H9 (cell line): Measurements from ENCODE around the gene NT5DC3. TPM values are rescaled to one million over a fixed set of nuclear protein-coding genes. Genes with fewer than 3 reads are reported as not detected.

Experiments
- DNase-seq: peaks from one replicate; pipeline ENCODE4 v3.0.0-alpha.2; 2017
- H2AFZ ChIP-seq: one replicate; pipeline ENCODE4 v1.6.1; 2013; ENCODE audit warnings: mild to moderate bottlenecking, low read length, control low read depth, moderate library complexity
- H2AK5ac ChIP-seq: 2 replicates; pipeline ENCODE4 v1.6.1; 2013; ENCODE audit warnings: low read length, control low read depth, mixed read lengths; ENCODE audit not compliant: insufficient read length
- H2BK120ac ChIP-seq: one replicate; pipeline ENCODE4 v1.6.1; 2013; ENCODE audit warnings: low read depth, mild to moderate bottlenecking, low read length, control low read depth, inconsistent platforms; ENCODE audit not compliant: poor library complexity, severe bottlenecking
- H2BK12ac ChIP-seq: 2 replicates; pipeline ENCODE4 v1.6.1; 2013; ENCODE audit warnings: low read length, control low read depth, mixed read lengths, low read depth; ENCODE audit not compliant: insufficient read length
- H2BK15ac ChIP-seq: 2 replicates; pipeline ENCODE4 v1.6.1; 2013; ENCODE audit warnings: low read depth, low read length, control low read depth
- H2BK20ac ChIP-seq: one replicate; pipeline ENCODE4 v1.6.1; 2013; ENCODE audit warnings: low read depth, mild to moderate bottlenecking, low read length, control low read depth, inconsistent platforms; ENCODE audit not compliant: poor library complexity, severe bottlenecking
- H2BK5ac ChIP-seq: 2 replicates; pipeline ENCODE4 v1.6.1; 2013; ENCODE audit warnings: low read length, control low read depth, mixed read lengths; ENCODE audit not compliant: insufficient read length
- H3K14ac ChIP-seq: 2 replicates; pipeline ENCODE4 v1.6.1; 2013; ENCODE audit warnings: low read length, control low read depth; ENCODE audit not compliant: insufficient read depth
- H3K18ac ChIP-seq: 2 replicates; pipeline ENCODE4 v1.6.1; 2013; ENCODE audit warnings: low read depth, mild to moderate bottlenecking, mixed read lengths, low read length, control low read depth; ENCODE audit not compliant: insufficient read length
- H3K23ac ChIP-seq: 2 replicates; pipeline ENCODE4 v1.6.1; 2013; ENCODE audit warnings: low read length, control low read depth, mixed read lengths, low read depth; ENCODE audit not compliant: insufficient read length
- H3K23me2 ChIP-seq: 2 replicates; pipeline ENCODE4 v1.6.1; 2013; ENCODE audit warnings: low read depth, mild to moderate bottlenecking, mixed read lengths, low read length, control low read depth; ENCODE audit not compliant: insufficient read length, poor library complexity, severe bottlenecking
- H3K27ac ChIP-seq: 2 replicates; pipeline ENCODE4 v1.5.1; 2013; ENCODE audit warnings: low read length, control low read depth, mixed read lengths, low read depth; ENCODE audit not compliant: insufficient read length
- H3K27me3 ChIP-seq: 2 replicates; pipeline ENCODE4 v1.6.1; 2013; ENCODE audit warnings: low read length, control low read depth, inconsistent platforms; ENCODE audit not compliant: insufficient read depth
- H3K4ac ChIP-seq: 2 replicates; pipeline ENCODE4 v1.6.1; 2013; ENCODE audit warnings: low read depth, mild to moderate bottlenecking, control low read depth, inconsistent platforms, low read length, moderate library complexity
- H3K4me1 ChIP-seq: 2 replicates; pipeline ENCODE4 v1.6.1; 2013; ENCODE audit warnings: low read length, control low read depth, inconsistent platforms; ENCODE audit not compliant: insufficient read depth
- H3K4me2 ChIP-seq: 2 replicates; pipeline ENCODE4 v1.6.1; 2013; ENCODE audit warnings: low read length, control low read depth, mixed read lengths; ENCODE audit not compliant: insufficient read length, insufficient read depth
- H3K56ac ChIP-seq: 2 replicates; pipeline ENCODE4 v1.6.1; 2013; ENCODE audit warnings: low read depth, mild to moderate bottlenecking, mixed read lengths, low read length, control low read depth; ENCODE audit not compliant: insufficient read length
- H3K79me1 ChIP-seq: 2 replicates; pipeline ENCODE4 v1.6.1; 2013; ENCODE audit warnings: low read depth, mild to moderate bottlenecking, moderate library complexity, low read length, control low read depth, inconsistent platforms; ENCODE audit not compliant: insufficient read depth, poor library complexity, severe bottlenecking
- H3K79me2 ChIP-seq: 2 replicates; pipeline ENCODE4 v1.6.1; 2013; ENCODE audit warnings: low read length, control low read depth, inconsistent platforms; ENCODE audit not compliant: insufficient read depth
- H3K9ac ChIP-seq: 2 replicates; pipeline ENCODE4 v1.6.1; 2013; ENCODE audit warnings: low read length, control low read depth, mixed read lengths; ENCODE audit not compliant: insufficient read length; ENCODE audit errors: extremely low read depth
- H3K9me3 ChIP-seq: one replicate; pipeline ENCODE4 v1.6.1; 2013; ENCODE audit warnings: low read depth, low read length, inconsistent platforms; ENCODE audit not compliant: control insufficient read depth
- H3T11ph ChIP-seq: one replicate; pipeline ENCODE4 v1.6.1; 2013; ENCODE audit warnings: mild to moderate bottlenecking, low read length, control low read depth, inconsistent platforms
- H4K20me1 ChIP-seq: one replicate; pipeline ENCODE4 v1.6.1; 2013; ENCODE audit not compliant: control insufficient read depth, insufficient read length, insufficient read depth
- H4K5ac ChIP-seq: 2 replicates; pipeline ENCODE4 v1.6.1; 2013; ENCODE audit warnings: low read depth, mild to moderate bottlenecking, mixed read lengths, low read length, control low read depth; ENCODE audit not compliant: insufficient read length
- H4K8ac ChIP-seq: replicated peaks from 2 replicates; pipeline ENCODE4 v1.6.1; 2013; ENCODE audit warnings: low read length, control low read depth, mixed read lengths, low read depth; ENCODE audit not compliant: insufficient read length
- H4K91ac ChIP-seq: 2 replicates; pipeline ENCODE4 v1.6.1; 2013; ENCODE audit warnings: low read depth, mild to moderate bottlenecking, moderate library complexity, mixed read lengths, low read length, control low read depth; ENCODE audit not compliant: insufficient read length
- H3K27ac Mint-ChIP-seq, 3 experiments: 2 replicates in 2 of 3; 3 replicates in 1 of 3; pipeline ENCODE4 v1.8.0; 2020 to 2021; ENCODE audit warnings: mixed read lengths in 3 of 3, mild to moderate bottlenecking in 1 of 3, moderate library complexity in 1 of 3
- H3K27me3 Mint-ChIP-seq: 2 replicates; pipeline ENCODE4 v1.8.0; 2021; ENCODE audit warnings: low read depth, mild to moderate bottlenecking, moderate library complexity, mixed read lengths
- H3K36me3 Mint-ChIP-seq, 3 experiments: 2 replicates in 2 of 3; 3 replicates in 1 of 3; pipeline ENCODE4 v1.8.0; 2020 to 2021; ENCODE audit warnings: low read depth in 3 of 3, mixed read lengths in 3 of 3; ENCODE audit not compliant: insufficient read depth in 1 of 3
- H3K4me1 Mint-ChIP-seq, 2 experiments: 2 replicates each; pipeline ENCODE4 v1.8.0; 2020; ENCODE audit warnings: mixed read lengths in 2 of 2
- H3K4me3 Mint-ChIP-seq, 2 experiments: 2 replicates in 1 of 2; 3 replicates in 1 of 2; pipeline ENCODE4 v1.8.0; 2020 to 2021; ENCODE audit warnings: mild to moderate bottlenecking in 2 of 2, mixed read lengths in 2 of 2, moderate library complexity in 1 of 2
- H3K9me3 Mint-ChIP-seq, 2 experiments: 2 replicates in 1 of 2; 3 replicates in 1 of 2; pipeline ENCODE4 v1.8.0; 2020; ENCODE audit warnings: mild to moderate bottlenecking in 2 of 2, mixed read lengths in 2 of 2, moderate library complexity in 1 of 2
- WGBS: extraction: QIAGEN DNeasy Blood & Tissue Kit; methylation state at CpG from one replicate; pipeline ENCODE4 v1.1.7; 2013; ENCODE audit warnings: missing lambda C conversion rate, low lambda C conversion rate, mixed read lengths; ENCODE audit not compliant: insufficient read length; ENCODE audit errors: extremely low coverage; 5-methylcytosine and 5-hydroxymethylcytosine counted together
- total RNA-seq: library from RNA; stranded (reverse); gene quantifications from 2 replicates; pipeline ENCODE4 v1.2.1, GENCODE V29; 2021
- TF ChIP-seq, protein P1 (sequence below): fragments of 200-600 bp; sonication (generic); conservative IDR thresholded peaks from 3 replicates; pipeline ENCODE4 v1.8.0; 2021; ENCODE audit warnings: antibody characterized with exemption, mild to moderate bottlenecking

NT5DC3 gene
- total RNA-seq, 1 experiment from 2014 or later, result 13.6 TPM

DNA sequence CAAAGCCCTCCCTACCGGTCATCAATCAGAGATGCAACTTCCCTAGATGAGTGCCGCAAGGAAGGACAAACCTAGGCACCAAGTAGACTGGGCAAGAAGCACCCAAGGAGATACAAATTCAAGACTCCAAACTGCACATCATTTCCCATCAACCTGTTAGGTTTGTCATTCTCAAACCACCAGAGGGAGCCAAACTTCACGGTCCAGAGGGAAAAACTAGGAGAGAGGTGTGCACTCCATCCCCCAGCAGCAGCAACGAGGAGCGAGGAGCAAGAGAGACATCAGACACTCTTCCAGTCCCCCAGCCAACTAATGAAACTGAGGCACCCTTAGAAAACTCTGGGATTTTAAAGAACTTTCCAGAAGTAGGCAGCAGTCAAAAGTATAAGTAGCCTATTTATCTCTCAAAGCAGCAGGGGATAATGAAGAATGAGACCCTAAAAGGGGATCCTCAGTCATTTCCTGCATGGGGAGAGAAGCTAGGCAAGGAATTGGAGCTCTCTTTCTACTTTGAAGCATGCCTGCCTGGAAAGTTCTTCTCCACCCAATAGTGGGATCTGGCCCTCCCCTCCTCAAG is 37.0 kb upstream of the NT5DC3 start:
- H3K79me2 ChIP-seq, result no peaks in the 10 kb centered on the region
- no peak overlapping the region for H3K4ac ChIP-seq
- no peak overlapping the region for H4K91ac ChIP-seq
- H3K56ac ChIP-seq, result no peak overlapping the region
- H3K18ac ChIP-seq, result no peak overlapping the region
- H3K23me2 ChIP-seq, result no peaks in the 10 kb centered on the region
- Mint-ChIP-seq H3K27ac (no peak overlapping the region), H3K4me1 (peaks cover 10 to 11% of the 10 kb centered on the region in 2 experiments), H3K27me3 (no peaks in the 10 kb centered on the region; the same call in none of the 2 replicates), H3K4me3 (peak overlapping the region in 1 of 2 experiments; percentile 24; a peak in 1 of 5 replicates), H3K9me3 (no peaks in the 10 kb centered on the region), H3K36me3 (no peaks in the 10 kb centered on the region)
- H2AK5ac ChIP-seq, result no peak overlapping the region
- H2BK15ac ChIP-seq, result no peak overlapping the region
- H2BK12ac ChIP-seq, result no peak overlapping the region
- no peak overlapping the region for H3K27ac ChIP-seq
- no peak overlapping the region for H2BK20ac ChIP-seq
- peak overlapping the region; percentile 71 for H2AFZ ChIP-seq
- H4K8ac ChIP-seq, result no peak overlapping the region
- no peak overlapping the region for H3K9ac ChIP-seq
- no peak overlapping the region for H2BK120ac ChIP-seq
- WGBS, result no CpG with 5 or more reads among the region's 5 CpGs
- no peaks in the 10 kb centered on the region; the same call in 1 of the 2 replicates for H3K4me1 ChIP-seq
- no peak overlapping the region for H3T11ph ChIP-seq
- H2BK5ac ChIP-seq, result no peak overlapping the region
- no peaks in the 10 kb centered on the region for H3K9me3 ChIP-seq
- H3K27me3 ChIP-seq, result no peaks in the 10 kb centered on the region
- TF ChIP-seq, protein P1, sequence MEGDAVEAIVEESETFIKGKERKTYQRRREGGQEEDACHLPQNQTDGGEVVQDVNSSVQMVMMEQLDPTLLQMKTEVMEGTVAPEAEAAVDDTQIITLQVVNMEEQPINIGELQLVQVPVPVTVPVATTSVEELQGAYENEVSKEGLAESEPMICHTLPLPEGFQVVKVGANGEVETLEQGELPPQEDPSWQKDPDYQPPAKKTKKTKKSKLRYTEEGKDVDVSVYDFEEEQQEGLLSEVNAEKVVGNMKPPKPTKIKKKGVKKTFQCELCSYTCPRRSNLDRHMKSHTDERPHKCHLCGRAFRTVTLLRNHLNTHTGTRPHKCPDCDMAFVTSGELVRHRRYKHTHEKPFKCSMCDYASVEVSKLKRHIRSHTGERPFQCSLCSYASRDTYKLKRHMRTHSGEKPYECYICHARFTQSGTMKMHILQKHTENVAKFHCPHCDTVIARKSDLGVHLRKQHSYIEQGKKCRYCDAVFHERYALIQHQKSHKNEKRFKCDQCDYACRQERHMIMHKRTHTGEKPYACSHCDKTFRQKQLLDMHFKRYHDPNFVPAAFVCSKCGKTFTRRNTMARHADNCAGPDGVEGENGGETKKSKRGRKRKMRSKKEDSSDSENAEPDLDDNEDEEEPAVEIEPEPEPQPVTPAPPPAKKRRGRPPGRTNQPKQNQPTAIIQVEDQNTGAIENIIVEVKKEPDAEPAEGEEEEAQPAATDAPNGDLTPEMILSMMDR, result peak; percentile 80
- DNase-seq, result peak; percentile 74
- no peak overlapping the region for H3K4me2 ChIP-seq
- H3K23ac ChIP-seq, result no peak overlapping the region
- H3K79me1 ChIP-seq, result no peaks in the 10 kb centered on the region
- no peak overlapping the region for H4K5ac ChIP-seq
- H4K20me1 ChIP-seq, result no peaks in the 10 kb centered on the region
- no peak overlapping the region for H3K14ac ChIP-seq
